ENCODE results near the gene PRPF38B.

DNA sequence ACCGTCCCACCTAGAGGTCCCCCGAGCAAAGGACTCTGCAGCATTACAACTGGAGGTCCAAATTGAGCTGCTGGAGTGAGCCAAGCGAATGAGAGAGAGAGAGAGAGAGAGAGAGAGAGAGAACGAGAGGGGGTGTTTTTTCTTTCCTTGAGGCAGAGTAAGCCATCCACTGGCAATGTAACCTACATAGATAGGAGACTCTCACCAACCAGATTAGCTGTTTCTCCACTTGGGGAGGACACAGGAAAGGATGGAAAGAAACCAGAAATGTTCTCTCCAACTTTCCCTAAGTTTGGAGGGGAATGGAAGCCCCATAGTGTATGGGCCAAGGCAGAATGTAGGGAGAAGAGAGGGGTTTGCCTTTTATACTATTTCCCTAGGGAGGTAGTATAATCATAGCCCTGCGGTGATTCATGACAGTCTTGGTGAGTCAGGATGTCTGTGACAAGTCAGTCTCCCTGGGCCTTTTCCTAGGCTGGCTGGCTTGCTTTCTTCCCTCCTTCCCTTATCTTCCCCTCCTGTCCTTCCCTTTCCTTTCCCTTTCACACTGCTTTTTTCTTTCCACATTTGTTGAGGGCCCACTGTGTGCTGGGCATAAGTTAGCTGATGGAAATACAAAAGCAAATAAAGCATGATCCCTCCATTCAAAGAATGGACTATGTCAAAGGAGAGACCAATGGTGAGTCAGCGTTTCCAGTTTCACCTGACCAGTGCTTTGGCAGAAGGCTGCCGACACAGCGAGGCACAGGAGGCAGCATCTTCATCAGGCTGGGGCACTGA, 27.7 kb downstream of the PRPF38B start:
- TF ChIP-seq, protein P1, sequence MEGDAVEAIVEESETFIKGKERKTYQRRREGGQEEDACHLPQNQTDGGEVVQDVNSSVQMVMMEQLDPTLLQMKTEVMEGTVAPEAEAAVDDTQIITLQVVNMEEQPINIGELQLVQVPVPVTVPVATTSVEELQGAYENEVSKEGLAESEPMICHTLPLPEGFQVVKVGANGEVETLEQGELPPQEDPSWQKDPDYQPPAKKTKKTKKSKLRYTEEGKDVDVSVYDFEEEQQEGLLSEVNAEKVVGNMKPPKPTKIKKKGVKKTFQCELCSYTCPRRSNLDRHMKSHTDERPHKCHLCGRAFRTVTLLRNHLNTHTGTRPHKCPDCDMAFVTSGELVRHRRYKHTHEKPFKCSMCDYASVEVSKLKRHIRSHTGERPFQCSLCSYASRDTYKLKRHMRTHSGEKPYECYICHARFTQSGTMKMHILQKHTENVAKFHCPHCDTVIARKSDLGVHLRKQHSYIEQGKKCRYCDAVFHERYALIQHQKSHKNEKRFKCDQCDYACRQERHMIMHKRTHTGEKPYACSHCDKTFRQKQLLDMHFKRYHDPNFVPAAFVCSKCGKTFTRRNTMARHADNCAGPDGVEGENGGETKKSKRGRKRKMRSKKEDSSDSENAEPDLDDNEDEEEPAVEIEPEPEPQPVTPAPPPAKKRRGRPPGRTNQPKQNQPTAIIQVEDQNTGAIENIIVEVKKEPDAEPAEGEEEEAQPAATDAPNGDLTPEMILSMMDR (IDR thresholded peaks at IDR 0.05 in 4 of 5, conservative IDR thresholded peaks at IDR 0.05 in 1 of 5), result no peak
- TF ChIP-seq POLR2A (IDR thresholded peaks at IDR 0.05), result no peak

Data from gastrocnemius medialis (tissue), 4 donors.